ENCODE results near the gene TSNAX. TPM values are rescaled to one million over a fixed set of nuclear protein-coding genes. Genes with fewer than 3 reads are reported as not detected.

TSNAX gene
- total RNA-seq, 2 experiments from 2014 or later, result 33.5 to 35.7 TPM

GRCh38 chr1:231527586-231528171 is 790 bp upstream of the TSNAX start:
- POLR2A ChIA-PET, result interaction anchor here (0.6 to 2.0 kb wide), 10 partner anchors 11 to 487 kb away, joined by 3 to 34 read pairs (median 3); partner anchors contain the start of genes DISC1, EGLN1, EXOC8 and SPRTN
- Histone ChIP-seq H3K9me3 (ENCODE audit: control insufficient read depth in 1 of 2, insufficient read depth in 1 of 2, low read length in 2 of 2) (no peaks in the 10 kb centered on the region), H3K27ac (ENCODE audit: low read depth in 1 of 2, low read length in 2 of 2) (peak overlapping the region; percentile 84 to 89), H3K36me3 (ENCODE audit: insufficient read depth, low read length) (peaks cover 13% of the 10 kb centered on the region), H3K27me3 (ENCODE audit: control insufficient read depth in 1 of 2, insufficient read depth in 2 of 2, low read length in 2 of 2) (no peaks in the 10 kb centered on the region), H3K4me1 (ENCODE audit: insufficient read depth, low read length) (peaks cover 38% of the 10 kb centered on the region), H3K4me3 (ENCODE audit: low read length) (peak overlapping the region; percentile 70)
- H3K9me3 Mint-ChIP-seq, result no peaks in the 10 kb centered on the region
- intact Hi-C loops (cut with DNase I, micrococcal nuclease), result loop anchor here (1.0 to 10.0 kb wide), 12 partner anchors 65 to 1901 kb away; partner anchors contain the start of genes EGLN1 (in 2 of the 2), SPRTN (in 2 of the 2), ARV1 (in 1 of the 2) and DISC1 (in 1 of the 2)
- H3K36me3 Mint-ChIP-seq (ENCODE audit: low read depth), result peaks cover 41% of the 10 kb centered on the region
- CTCF ChIA-PET, result interaction anchor here (0.8 to 1.0 kb wide), 3 partner anchors 8 to 166 kb away, joined by 3 to 4 read pairs (median 3); no protein-coding TSS in a partner anchor
- H3K27ac Mint-ChIP-seq, result peak overlapping the region; percentile 97
- DNase-seq (peak in 1 of 14 experiments; percentile 10), ATAC-seq (ENCODE audit: poor library complexity) (peak; percentile 7)
- no peak for TF ChIP-seq CTCF (IDR thresholded peaks at IDR 0.05)
- H3K27me3 Mint-ChIP-seq, result no peaks in the 10 kb centered on the region
- peaks cover 41% of the 10 kb centered on the region for H3K4me1 Mint-ChIP-seq (ENCODE audit: low read depth)
- H3K4me3 Mint-ChIP-seq, result peak overlapping the region; percentile 94

- Histone ChIP-seq H3K36me3 (ENCODE audit: insufficient read depth, low read length) (peaks cover 43% of the 10 kb centered on the region), H3K4me3 (ENCODE audit: low read length) (no peak overlapping the region), H3K27me3 (ENCODE audit: control insufficient read depth in 1 of 2, insufficient read depth in 2 of 2, low read length in 2 of 2) (no peaks in the 10 kb centered on the region), H3K9me3 (ENCODE audit: control insufficient read depth in 1 of 2, insufficient read depth in 1 of 2, low read length in 2 of 2) (no peaks in the 10 kb centered on the region), H3K4me1 (ENCODE audit: insufficient read depth, low read length) (peaks cover 30% of the 10 kb centered on the region), H3K27ac (ENCODE audit: low read depth in 1 of 2, low read length in 2 of 2) (no peak overlapping the region)
- peak overlapping the region; percentile 8 for H3K4me3 Mint-ChIP-seq
- ChIA-PET CTCF (no interaction called here), POLR2A (no interaction called here)
- DNase-seq, result no peak
- H3K36me3 Mint-ChIP-seq (ENCODE audit: low read depth), result peaks cover 89% of the 10 kb centered on the region
- intact Hi-C loops (cut with DNase I, micrococcal nuclease), result no loop called here
- no peak for TF ChIP-seq CTCF (IDR thresholded peaks at IDR 0.05)
- H3K27me3 Mint-ChIP-seq, result no peaks in the 10 kb centered on the region
- ATAC-seq (ENCODE audit: poor library complexity), result no peak
- H3K27ac Mint-ChIP-seq, result no peak overlapping the region
- H3K4me1 Mint-ChIP-seq (ENCODE audit: low read depth), result peaks cover 69% of the 10 kb centered on the region
- H3K9me3 Mint-ChIP-seq, result no peaks in the 10 kb centered on the region
Measured at GRCh38 chr1:231533240-231533639, 4.8 kb downstream of the TSNAX start.

GRCh38 chr1:231534703-231535159 is 6.3 kb downstream of the TSNAX start:
- Histone ChIP-seq H3K4me3 (ENCODE audit: low read length) (no peak overlapping the region), H3K9me3 (ENCODE audit: control insufficient read depth in 1 of 2, insufficient read depth in 1 of 2, low read length in 2 of 2) (no peaks in the 10 kb centered on the region), H3K36me3 (ENCODE audit: insufficient read depth, low read length) (peaks cover 50% of the 10 kb centered on the region), H3K27ac (ENCODE audit: low read depth in 1 of 2, low read length in 2 of 2) (no peak overlapping the region), H3K4me1 (ENCODE audit: insufficient read depth, low read length) (peaks cover 24% of the 10 kb centered on the region), H3K27me3 (ENCODE audit: control insufficient read depth in 1 of 2, insufficient read depth in 2 of 2, low read length in 2 of 2) (no peaks in the 10 kb centered on the region)
- POLR2A ChIA-PET, result no interaction called here
- DNase-seq, result no peak
- H3K36me3 Mint-ChIP-seq (ENCODE audit: low read depth), result peaks cover 88% of the 10 kb centered on the region
- CTCF ChIA-PET, result no interaction called here
- H3K27ac Mint-ChIP-seq, result no peak overlapping the region
- H3K4me1 Mint-ChIP-seq (ENCODE audit: low read depth), result peaks cover 58% of the 10 kb centered on the region
- intact Hi-C loops (cut with DNase I, micrococcal nuclease), result no loop called here
- H3K27me3 Mint-ChIP-seq, result no peaks in the 10 kb centered on the region
- no peak for ATAC-seq (ENCODE audit: poor library complexity)
- no peaks in the 10 kb centered on the region for H3K9me3 Mint-ChIP-seq
- no peak overlapping the region for H3K4me3 Mint-ChIP-seq
- TF ChIP-seq CTCF (IDR thresholded peaks at IDR 0.05), result no peak
